Brain microvascular endothelial cell (primary cell): Measurements from ENCODE around the gene CRY1.
"Not testable (repeated sequence)": the region's sequence is repeated elsewhere in the genome, so short reads cannot be mapped to it uniquely, and the experiment has no call there.

ENCODE experiments used
- DNase-seq: peaks from one replicate; pipeline ENCODE4 v3.0.0-alpha.2; 2020
- H3K27ac ChIP-seq: fragments of 250-450 bp; sonication (Bioruptor Pico); 2 replicates; pipeline ENCODE4 v1.5.1; 2020; ENCODE audit warnings: mild to moderate bottlenecking, moderate library complexity
- H3K27me3 ChIP-seq: fragments of 250-450 bp; sonication (Bioruptor Pico); replicated peaks from 2 replicates; pipeline ENCODE4 v1.5.1; 2020; ENCODE audit warnings: mild to moderate bottlenecking
- H3K36me3 ChIP-seq: fragments of 250-450 bp; sonication (Bioruptor Pico); replicated peaks from 2 replicates; pipeline ENCODE4 v1.5.1; 2020; ENCODE audit warnings: mild to moderate bottlenecking
- H3K4me3 ChIP-seq: 2 replicates; pipeline ENCODE4 v1.5.1; 2011; ENCODE audit warnings: low read depth, mild to moderate bottlenecking, control low read depth, low read length, moderate library complexity
- CTCF ChIP-seq: IDR thresholded peaks from 2 replicates; pipeline ENCODE4 v1.5.1; 2011; ENCODE audit warnings: low read depth, mild to moderate bottlenecking, moderate library complexity, low read length, control low read depth, inconsistent platforms; ENCODE audit errors: missing control alignments
- in situ Hi-C: cut with HindIII; loops from 2 replicates; pipeline ENCODE4 v1.10.0; 2017; ENCODE audit warnings: low sequenced_read_pairs, low pct_ligation_motif_present

CRY1 gene

GRCh38 chr12:107088912-107089311, 4.4 kb downstream of the CRY1 start:
- in situ Hi-C loops: no loop called here
- no peak overlapping the region for H3K27ac ChIP-seq
- TF ChIP-seq CTCF: no peak
- H3K4me3 ChIP-seq: no peak overlapping the region
- H3K27me3 ChIP-seq: no peaks in the 10 kb centered on the region
- no peak for DNase-seq
- H3K36me3 ChIP-seq: no peaks in the 10 kb centered on the region

DNA sequence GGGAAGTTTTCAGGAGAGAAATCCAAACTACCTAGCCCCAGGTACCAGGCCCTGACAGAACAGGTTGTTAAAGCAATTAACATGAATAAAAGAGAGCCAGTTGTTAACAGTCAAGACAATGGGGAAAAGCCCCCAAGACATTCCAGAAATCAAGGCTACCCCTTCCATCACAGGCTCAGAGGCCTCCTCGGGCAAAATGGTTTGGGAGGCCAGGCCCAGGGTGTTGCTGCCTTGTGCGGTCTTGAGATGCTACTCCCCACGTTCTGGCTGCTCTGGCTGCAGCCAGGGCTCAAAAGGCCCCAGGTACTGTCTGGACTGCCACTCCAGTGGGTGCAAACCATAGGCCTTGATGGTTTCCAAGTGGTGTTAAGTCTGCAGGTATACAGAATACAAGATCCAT, 7.0 kb downstream of the CRY1 start:
- DNase-seq: no peak
- no peak overlapping the region for H3K27ac ChIP-seq
- in situ Hi-C loops: no loop called here
- TF ChIP-seq CTCF: no peak
- no peak overlapping the region for H3K4me3 ChIP-seq
- H3K27me3 ChIP-seq: no peaks in the 10 kb centered on the region
- H3K36me3 ChIP-seq: no peaks in the 10 kb centered on the region

DNA sequence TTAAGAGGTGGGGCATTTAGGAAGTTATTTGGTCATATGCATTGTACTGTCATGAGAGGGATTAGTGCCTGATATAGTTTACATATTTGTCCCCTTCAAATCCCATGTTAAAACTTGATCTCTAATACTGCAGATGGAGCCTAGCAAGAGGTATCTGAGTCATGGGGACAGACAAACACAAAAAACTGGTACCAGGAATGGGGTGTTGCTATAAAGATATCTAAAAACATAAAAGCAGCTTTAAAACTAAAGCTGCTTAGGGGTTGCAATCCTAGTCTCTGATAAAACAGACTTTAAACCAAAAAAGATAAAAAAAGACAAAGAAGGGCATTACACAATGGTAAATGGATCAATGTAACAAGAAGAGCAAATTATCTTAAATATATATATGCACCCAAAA, 11.6 kb downstream of the CRY1 start:
- Histone ChIP-seq H3K36me3 (no peaks in the 10 kb centered on the region), H3K27me3 (no peaks in the 10 kb centered on the region), H3K4me3 (no peak overlapping the region), H3K27ac (no peak overlapping the region)
- in situ Hi-C loops: no loop called here
- no peak for DNase-seq
- TF ChIP-seq CTCF: no peak

DNA sequence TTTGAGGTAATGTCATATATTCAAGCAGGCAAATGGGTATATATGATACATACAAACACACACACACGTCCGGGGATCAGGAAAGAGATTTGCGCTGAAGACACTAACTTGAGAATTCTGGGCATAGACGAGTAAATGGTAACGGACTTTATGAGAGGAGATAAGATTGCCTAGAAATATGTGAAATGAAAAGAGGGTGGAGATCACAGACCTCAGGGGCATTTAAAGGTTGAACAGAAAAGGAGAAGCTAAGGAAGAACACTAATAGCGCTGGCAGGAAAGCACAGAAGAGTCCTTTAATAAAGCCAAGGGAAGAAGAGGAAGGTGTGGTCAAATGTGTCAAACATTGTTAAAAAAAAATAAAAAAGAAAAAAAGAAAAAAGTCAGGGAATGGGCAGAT, 13.1 kb downstream of the CRY1 start:
- DNase-seq: no peak
- no peaks in the 10 kb centered on the region for H3K36me3 ChIP-seq
- H3K27me3 ChIP-seq: no peaks in the 10 kb centered on the region
- in situ Hi-C loops: no loop called here
- H3K27ac ChIP-seq: no peak overlapping the region
- TF ChIP-seq CTCF: no peak
- H3K4me3 ChIP-seq: no peak overlapping the region

- peak; percentile 43 for DNase-seq
- TF ChIP-seq CTCF: peak; percentile 64
- Histone ChIP-seq H3K4me3 (no peak overlapping the region), H3K27ac (no peak overlapping the region), H3K36me3 (no peaks in the 10 kb centered on the region), H3K27me3 (no peaks in the 10 kb centered on the region)
- in situ Hi-C loops: no loop called here
Measured at GRCh38 chr12:107079172-107080011, 14.0 kb downstream of the CRY1 start.

DNA sequence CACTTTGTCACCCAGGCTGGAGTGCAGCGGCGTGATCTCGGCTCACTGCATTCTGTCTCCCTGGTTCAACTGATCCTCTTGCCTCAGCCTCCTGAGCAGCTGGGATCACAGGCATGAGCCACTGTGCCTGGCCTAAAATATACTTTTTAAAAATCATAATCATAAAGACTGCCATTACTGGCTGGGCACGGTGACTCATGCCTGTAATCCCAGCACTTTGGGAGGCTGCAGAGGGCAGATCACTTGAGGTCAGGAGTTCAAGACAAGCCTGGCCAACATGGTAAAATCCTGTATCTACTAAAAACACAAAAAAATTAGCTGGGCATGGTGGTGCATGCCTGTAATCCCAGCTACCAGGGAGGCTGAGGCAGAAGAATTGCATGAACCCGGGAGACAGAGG, 20.1 kb downstream of the CRY1 start:
- H3K27me3 ChIP-seq, DNase-seq, H3K27ac ChIP-seq, H3K36me3 ChIP-seq, H3K4me3 ChIP-seq, in situ Hi-C loops: not testable (repeated sequence)
